Measurements from ENCODE around the gene CEP43. TPM values are rescaled to one million over a fixed set of nuclear protein-coding genes. Genes with fewer than 3 reads are reported as not detected.

Gene CEP43
- total RNA-seq, 1 donor from 2014 or later, result 23.3 TPM

GRCh38 chr6:166988674-166989201 lies 10.5 kb upstream of the CEP43 start:
- H3K4me1 Mint-ChIP-seq (ENCODE audit: unreplicated experiment), result no peaks in the 10 kb centered on the region
- no peak for DNase-seq (ENCODE audit: low spot score)
- H3K27me3 Mint-ChIP-seq (ENCODE audit: unreplicated experiment), result peaks cover 2% of the 10 kb centered on the region
- no peaks in the 10 kb centered on the region for H3K9me3 Mint-ChIP-seq (ENCODE audit: unreplicated experiment)
- no peak overlapping the region for H3K4me3 Mint-ChIP-seq (ENCODE audit: unreplicated experiment)
- H3K36me3 Mint-ChIP-seq (ENCODE audit: low read depth, unreplicated experiment), result no peaks in the 10 kb centered on the region
- TF ChIP-seq, protein P1, sequence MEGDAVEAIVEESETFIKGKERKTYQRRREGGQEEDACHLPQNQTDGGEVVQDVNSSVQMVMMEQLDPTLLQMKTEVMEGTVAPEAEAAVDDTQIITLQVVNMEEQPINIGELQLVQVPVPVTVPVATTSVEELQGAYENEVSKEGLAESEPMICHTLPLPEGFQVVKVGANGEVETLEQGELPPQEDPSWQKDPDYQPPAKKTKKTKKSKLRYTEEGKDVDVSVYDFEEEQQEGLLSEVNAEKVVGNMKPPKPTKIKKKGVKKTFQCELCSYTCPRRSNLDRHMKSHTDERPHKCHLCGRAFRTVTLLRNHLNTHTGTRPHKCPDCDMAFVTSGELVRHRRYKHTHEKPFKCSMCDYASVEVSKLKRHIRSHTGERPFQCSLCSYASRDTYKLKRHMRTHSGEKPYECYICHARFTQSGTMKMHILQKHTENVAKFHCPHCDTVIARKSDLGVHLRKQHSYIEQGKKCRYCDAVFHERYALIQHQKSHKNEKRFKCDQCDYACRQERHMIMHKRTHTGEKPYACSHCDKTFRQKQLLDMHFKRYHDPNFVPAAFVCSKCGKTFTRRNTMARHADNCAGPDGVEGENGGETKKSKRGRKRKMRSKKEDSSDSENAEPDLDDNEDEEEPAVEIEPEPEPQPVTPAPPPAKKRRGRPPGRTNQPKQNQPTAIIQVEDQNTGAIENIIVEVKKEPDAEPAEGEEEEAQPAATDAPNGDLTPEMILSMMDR (IDR thresholded peaks at IDR 0.05; ENCODE audit: unreplicated experiment), result no peak
- H3K27ac Mint-ChIP-seq (ENCODE audit: unreplicated experiment), result no peak overlapping the region

DNA sequence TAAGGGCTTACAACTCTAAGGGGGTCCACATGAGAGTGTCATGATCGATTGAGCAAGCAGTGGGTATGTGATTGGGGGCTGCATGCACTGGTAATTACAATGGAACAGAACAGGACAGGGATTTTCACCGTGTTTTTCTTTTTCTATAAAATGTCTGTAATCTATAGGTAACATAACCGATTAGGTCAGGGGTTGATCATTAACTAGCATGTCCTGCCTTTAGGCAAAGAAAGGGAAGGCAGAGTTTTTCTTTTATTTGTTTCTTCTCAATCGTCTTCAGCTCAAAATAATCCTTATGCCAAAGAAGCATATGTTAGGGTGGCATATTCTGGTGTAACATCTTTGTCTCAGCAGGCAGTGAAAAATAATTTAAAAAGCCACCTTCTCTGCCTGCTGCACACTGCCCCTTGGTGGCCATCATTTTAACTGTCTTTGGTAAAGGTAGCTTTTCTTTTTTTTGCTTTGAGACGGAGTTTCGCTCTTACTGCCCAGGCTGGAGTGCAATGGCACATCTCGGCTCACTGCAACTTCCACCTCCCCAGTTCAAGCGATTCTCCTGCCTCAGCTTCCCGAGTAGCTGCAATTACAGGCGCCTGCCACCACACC lies 9.7 kb upstream of the CEP43 start:
- H3K4me1 Mint-ChIP-seq (ENCODE audit: unreplicated experiment), result no peaks in the 10 kb centered on the region
- H3K9me3 Mint-ChIP-seq (ENCODE audit: unreplicated experiment), result no peaks in the 10 kb centered on the region
- no peak overlapping the region for H3K4me3 Mint-ChIP-seq (ENCODE audit: unreplicated experiment)
- H3K27me3 Mint-ChIP-seq (ENCODE audit: unreplicated experiment), result peaks cover 2% of the 10 kb centered on the region
- H3K27ac Mint-ChIP-seq (ENCODE audit: unreplicated experiment), result no peak overlapping the region
- no peaks in the 10 kb centered on the region for H3K36me3 Mint-ChIP-seq (ENCODE audit: low read depth, unreplicated experiment)
- TF ChIP-seq, protein P1 (IDR thresholded peaks at IDR 0.05; ENCODE audit: unreplicated experiment), result peak; percentile 42
- DNase-seq (ENCODE audit: low spot score), result peak; percentile 30

- Mint-ChIP-seq H3K4me3 (ENCODE audit: unreplicated experiment) (no peak overlapping the region), H3K9me3 (ENCODE audit: unreplicated experiment) (no peaks in the 10 kb centered on the region), H3K27ac (ENCODE audit: unreplicated experiment) (no peak overlapping the region), H3K36me3 (ENCODE audit: low read depth, unreplicated experiment) (no peaks in the 10 kb centered on the region), H3K4me1 (ENCODE audit: unreplicated experiment) (peaks cover 22% of the 10 kb centered on the region), H3K27me3 (ENCODE audit: unreplicated experiment) (peaks cover 5% of the 10 kb centered on the region)
- no peak for DNase-seq (ENCODE audit: low spot score)
- TF ChIP-seq, protein P1 (IDR thresholded peaks at IDR 0.05; ENCODE audit: unreplicated experiment), result no peak
Observed at GRCh38 chr6:166996406-166996805, 2.8 kb upstream of the CEP43 start.

GRCh38 chr6:166997348-166997747 lies 1.8 kb upstream of the CEP43 start:
- Mint-ChIP-seq H3K4me3 (ENCODE audit: unreplicated experiment) (peak overlapping the region; percentile 80), H3K27me3 (ENCODE audit: unreplicated experiment) (peaks cover 7% of the 10 kb centered on the region), H3K36me3 (ENCODE audit: low read depth, unreplicated experiment) (no peaks in the 10 kb centered on the region), H3K27ac (ENCODE audit: unreplicated experiment) (peak overlapping the region; percentile 54), H3K4me1 (ENCODE audit: unreplicated experiment) (peaks cover 26% of the 10 kb centered on the region), H3K9me3 (ENCODE audit: unreplicated experiment) (no peaks in the 10 kb centered on the region)
- no peak for DNase-seq (ENCODE audit: low spot score)
- TF ChIP-seq, protein P1 (IDR thresholded peaks at IDR 0.05; ENCODE audit: unreplicated experiment), result no peak

DNA sequence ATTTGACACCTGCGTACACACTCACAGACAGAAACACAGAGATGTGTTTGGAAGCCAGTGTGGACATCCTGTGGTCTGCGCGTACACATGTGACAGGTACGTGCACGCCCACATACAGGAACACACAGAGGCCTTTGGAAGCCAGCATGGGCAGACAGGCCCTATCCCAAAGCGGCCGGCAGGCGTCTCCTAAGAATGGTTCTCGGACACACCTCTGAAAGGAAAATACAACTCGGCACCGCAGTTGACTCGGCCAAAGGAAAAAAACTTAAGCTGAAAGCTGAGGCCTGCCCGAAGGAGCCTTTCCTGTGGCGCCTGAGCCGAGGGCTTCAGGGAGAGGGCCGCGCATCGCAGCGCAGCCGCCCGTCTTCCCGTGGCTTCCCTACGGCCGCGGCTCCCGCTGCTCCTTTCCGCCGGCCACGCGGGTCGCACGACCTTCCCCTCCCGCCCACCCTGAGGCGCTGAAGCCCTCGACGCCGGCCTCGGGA lies 1.4 kb upstream of the CEP43 start:
- H3K27ac Mint-ChIP-seq (ENCODE audit: unreplicated experiment), result peak overlapping the region; percentile 54
- peaks cover 7% of the 10 kb centered on the region for H3K27me3 Mint-ChIP-seq (ENCODE audit: unreplicated experiment)
- H3K36me3 Mint-ChIP-seq (ENCODE audit: low read depth, unreplicated experiment), result no peaks in the 10 kb centered on the region
- peak; percentile 69 for DNase-seq (ENCODE audit: low spot score)
- TF ChIP-seq, protein P1 (IDR thresholded peaks at IDR 0.05; ENCODE audit: unreplicated experiment), result peak; percentile 48
- H3K9me3 Mint-ChIP-seq (ENCODE audit: unreplicated experiment), result no peaks in the 10 kb centered on the region
- H3K4me3 Mint-ChIP-seq (ENCODE audit: unreplicated experiment), result peak overlapping the region; percentile 80
- peaks cover 26% of the 10 kb centered on the region for H3K4me1 Mint-ChIP-seq (ENCODE audit: unreplicated experiment)
